Gastrocnemius medialis (tissue), 4 donors: ENCODE measurements around the gene WNT9A.
"Not testable (repeated sequence)": the region's sequence is repeated elsewhere in the genome, so short reads cannot be mapped to it uniquely, and the experiment has no call there.

Source experiments
- POLR2A ChIP-seq, 2 donors: fragments of 450-650 bp; IDR thresholded peaks; one replicate each; pipeline ENCODE4 v1.6.1; 2017; ENCODE audit warnings: antibody characterized with exemption in 2 of 2, mild to moderate bottlenecking in 2 of 2, moderate library complexity in 2 of 2
- TF ChIP-seq, protein P1 (sequence below), 5 experiments: fragments of 450-650 bp in 3 of 5; fragments of 200-600 bp in 2 of 5; sonication (generic) in 2 of 5; IDR thresholded peaks in 4 of 5; conservative IDR thresholded peaks in 1 of 5; 1 replicate in 4 of 5; 2 replicates in 1 of 5; pipeline ENCODE4 v1.5.1; 2016 to 2019; ENCODE audit warnings: antibody characterized with exemption in 5 of 5, mild to moderate bottlenecking in 3 of 5, moderate library complexity in 3 of 5

- TF ChIP-seq, protein P1, sequence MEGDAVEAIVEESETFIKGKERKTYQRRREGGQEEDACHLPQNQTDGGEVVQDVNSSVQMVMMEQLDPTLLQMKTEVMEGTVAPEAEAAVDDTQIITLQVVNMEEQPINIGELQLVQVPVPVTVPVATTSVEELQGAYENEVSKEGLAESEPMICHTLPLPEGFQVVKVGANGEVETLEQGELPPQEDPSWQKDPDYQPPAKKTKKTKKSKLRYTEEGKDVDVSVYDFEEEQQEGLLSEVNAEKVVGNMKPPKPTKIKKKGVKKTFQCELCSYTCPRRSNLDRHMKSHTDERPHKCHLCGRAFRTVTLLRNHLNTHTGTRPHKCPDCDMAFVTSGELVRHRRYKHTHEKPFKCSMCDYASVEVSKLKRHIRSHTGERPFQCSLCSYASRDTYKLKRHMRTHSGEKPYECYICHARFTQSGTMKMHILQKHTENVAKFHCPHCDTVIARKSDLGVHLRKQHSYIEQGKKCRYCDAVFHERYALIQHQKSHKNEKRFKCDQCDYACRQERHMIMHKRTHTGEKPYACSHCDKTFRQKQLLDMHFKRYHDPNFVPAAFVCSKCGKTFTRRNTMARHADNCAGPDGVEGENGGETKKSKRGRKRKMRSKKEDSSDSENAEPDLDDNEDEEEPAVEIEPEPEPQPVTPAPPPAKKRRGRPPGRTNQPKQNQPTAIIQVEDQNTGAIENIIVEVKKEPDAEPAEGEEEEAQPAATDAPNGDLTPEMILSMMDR (IDR thresholded peaks at IDR 0.05 in 4 of 5, conservative IDR thresholded peaks at IDR 0.05 in 1 of 5): not testable (repeated sequence)
- TF ChIP-seq POLR2A (IDR thresholded peaks at IDR 0.05): not testable (repeated sequence)
Measured at GRCh38 chr1:227967815-227968214, 20.1 kb upstream of the WNT9A start.
